Hepatocyte (in vitro differentiated cells): ENCODE results near the gene NOL3.
"Not testable (repeated sequence)": the region's sequence is repeated elsewhere in the genome, so short reads cannot be mapped to it uniquely, and the experiment has no call there.

Experiments used
- CTCF ChIP-seq: fragments of 200-600 bp; sonication (generic); IDR thresholded peaks from 2 replicates; pipeline ENCODE4 v1.5.1; 2016; ENCODE audit warnings: antibody characterized with exemption, mild to moderate bottlenecking; ENCODE audit not compliant: poor library complexity
- EZH2 ChIP-seq: fragments of 200-600 bp; sonication (generic); IDR thresholded peaks from 2 replicates; pipeline ENCODE4 v1.6.1; 2016; ENCODE audit warnings: antibody characterized with exemption, mild to moderate bottlenecking, borderline replicate concordance
- EZH2phosphoT487 ChIP-seq: fragments of 200-600 bp; sonication (generic); IDR thresholded peaks from one replicate; pipeline ENCODE4 v1.6.1; 2018; ENCODE audit warnings: antibody characterized with exemption, mild to moderate bottlenecking, low read depth, moderate library complexity; ENCODE audit not compliant: unreplicated experiment, severe bottlenecking

DNA sequence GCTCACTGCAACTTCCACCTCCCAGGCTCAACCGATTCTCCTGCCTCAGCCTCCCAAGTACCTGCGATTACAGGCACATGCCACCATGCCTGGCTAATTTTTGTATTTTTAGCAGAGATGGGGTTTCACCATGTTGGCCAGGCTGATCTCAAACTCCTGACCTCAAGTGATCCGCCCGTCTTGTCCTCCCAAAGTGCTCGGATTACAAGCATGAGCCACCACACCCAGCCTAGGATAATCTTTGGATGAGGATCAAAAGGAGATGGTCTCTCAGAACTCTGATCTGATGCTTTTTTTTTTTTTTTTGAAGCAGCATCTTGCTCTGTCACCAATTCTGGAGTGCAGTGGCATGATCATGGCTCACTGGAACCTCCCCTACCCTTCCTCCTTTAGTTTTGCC is 47.5 kb upstream of the NOL3 start:
- not testable (repeated sequence) for TF ChIP-seq CTCF, EZH2phosphoT487, EZH2
